Glutamatergic neuron (in vitro differentiated cells): ENCODE results near the gene TMEM40. TPM values are rescaled to one million over a fixed set of nuclear protein-coding genes. Genes with fewer than 3 reads are reported as not detected.

Experiments
- DNase-seq: peaks from one replicate; pipeline ENCODE4 v3.0.0; 2022
- H3K27ac Mint-ChIP-seq: one replicate; pipeline ENCODE4 v1.8.0; 2020; ENCODE audit warnings: mild to moderate bottlenecking, mixed read lengths, inconsistent platforms; ENCODE audit not compliant: unreplicated experiment
- H3K27me3 Mint-ChIP-seq: one replicate; pipeline ENCODE4 v1.8.0; 2020; ENCODE audit warnings: mild to moderate bottlenecking, moderate library complexity, mixed read lengths, inconsistent platforms; ENCODE audit not compliant: unreplicated experiment
- H3K36me3 Mint-ChIP-seq: one replicate; pipeline ENCODE4 v1.8.0; 2020; ENCODE audit warnings: mild to moderate bottlenecking, mixed read lengths, inconsistent platforms; ENCODE audit not compliant: unreplicated experiment
- H3K4me1 Mint-ChIP-seq: one replicate; pipeline ENCODE4 v1.8.0; 2020; ENCODE audit warnings: mild to moderate bottlenecking, low read depth, mixed read lengths, inconsistent platforms; ENCODE audit not compliant: unreplicated experiment
- H3K4me3 Mint-ChIP-seq: one replicate; pipeline ENCODE4 v1.8.0; 2020; ENCODE audit warnings: mild to moderate bottlenecking, mixed read lengths, inconsistent platforms; ENCODE audit not compliant: unreplicated experiment
- H3K9me3 Mint-ChIP-seq: one replicate; pipeline ENCODE4 v1.8.0; 2020; ENCODE audit warnings: mild to moderate bottlenecking, moderate library complexity, mixed read lengths, inconsistent platforms; ENCODE audit not compliant: unreplicated experiment
- CTCF ChIP-seq: fragments of 200-600 bp; sonication (generic); IDR thresholded peaks from one replicate; pipeline ENCODE4 v1.5.0; 2021; ENCODE audit not compliant: partially characterized antibody, unreplicated experiment
- total RNA-seq: library from RNA; stranded (reverse); fragmentation: NEBNext Ultra II Directional; extraction: Animal tissue kit (Norgen Biotek cat#: 25700); gene quantifications from one replicate; pipeline ENCODE4 v1.2.1, GENCODE V29; 2021; ENCODE audit not compliant: unreplicated experiment

TMEM40 gene
- total RNA-seq, 1 donor from 2014 or later = not detected

- DNase-seq = no peak
- TF ChIP-seq CTCF = no peak
- H3K27me3 Mint-ChIP-seq = peaks cover 2% of the 10 kb centered on the region
- no peak overlapping the region for H3K4me3 Mint-ChIP-seq
- H3K9me3 Mint-ChIP-seq = no peaks in the 10 kb centered on the region
- H3K36me3 Mint-ChIP-seq = no peaks in the 10 kb centered on the region
- no peak overlapping the region for H3K27ac Mint-ChIP-seq
- no peaks in the 10 kb centered on the region for H3K4me1 Mint-ChIP-seq
Measured at GRCh38 chr3:12734960-12735359, 24.1 kb downstream of the TMEM40 start.

GRCh38 chr3:12733566-12733965, 25.5 kb downstream of the TMEM40 start:
- no peak for TF ChIP-seq CTCF
- H3K36me3 Mint-ChIP-seq = no peaks in the 10 kb centered on the region
- no peaks in the 10 kb centered on the region for H3K9me3 Mint-ChIP-seq
- H3K27ac Mint-ChIP-seq = no peak overlapping the region
- H3K4me1 Mint-ChIP-seq = peaks cover 2% of the 10 kb centered on the region
- no peak for DNase-seq
- H3K27me3 Mint-ChIP-seq = peaks cover 2% of the 10 kb centered on the region
- no peak overlapping the region for H3K4me3 Mint-ChIP-seq

GRCh38 chr3:12730506-12731242, 28.4 kb downstream of the TMEM40 start:
- no peaks in the 10 kb centered on the region for H3K9me3 Mint-ChIP-seq
- no peak for DNase-seq
- H3K27ac Mint-ChIP-seq = no peak overlapping the region
- no peak overlapping the region for H3K4me3 Mint-ChIP-seq
- H3K27me3 Mint-ChIP-seq = peaks cover 2% of the 10 kb centered on the region
- TF ChIP-seq CTCF = no peak
- peaks cover 2% of the 10 kb centered on the region for H3K4me1 Mint-ChIP-seq
- no peaks in the 10 kb centered on the region for H3K36me3 Mint-ChIP-seq

- Mint-ChIP-seq H3K4me3 (no peak overlapping the region), H3K27me3 (peaks cover 2% of the 10 kb centered on the region), H3K36me3 (no peaks in the 10 kb centered on the region), H3K4me1 (peaks cover 2% of the 10 kb centered on the region), H3K27ac (no peak overlapping the region), H3K9me3 (peaks cover 2% of the 10 kb centered on the region)
- no peak for TF ChIP-seq CTCF
- DNase-seq = no peak
Measured at GRCh38 chr3:12729051-12729651, 29.9 kb downstream of the TMEM40 start.

- H3K9me3 Mint-ChIP-seq = peaks cover 2% of the 10 kb centered on the region
- no peaks in the 10 kb centered on the region for H3K36me3 Mint-ChIP-seq
- no peak for TF ChIP-seq CTCF
- no peak overlapping the region for H3K27ac Mint-ChIP-seq
- no peak for DNase-seq
- H3K4me3 Mint-ChIP-seq = no peak overlapping the region
- peaks cover 2% of the 10 kb centered on the region for H3K4me1 Mint-ChIP-seq
- H3K27me3 Mint-ChIP-seq = peaks cover 2% of the 10 kb centered on the region
Measured at GRCh38 chr3:12727937-12728336, 31.1 kb downstream of the TMEM40 start.
